Measurements from ENCODE around the gene LRP2BP.

The LRP2BP gene

GRCh38 chr4:185351691-185352090 is 44.0 kb downstream of the LRP2BP start:
- no peak overlapping the region for H3K4ac ChIP-seq (ENCODE audit: low read depth, low read length)
- H3K79me1 ChIP-seq (ENCODE audit: low read length), result no peaks in the 10 kb centered on the region
- H4K8ac ChIP-seq (ENCODE audit: low read depth, low read length), result no peak overlapping the region
- H2BK120ac ChIP-seq (ENCODE audit: insufficient read depth, low read length, poor library complexity), result no peak overlapping the region
- H3K9ac ChIP-seq (ENCODE audit: low read length), result no peak overlapping the region
- H3K36me3 ChIP-seq (ENCODE audit: control insufficient read depth in 1 of 2, insufficient read depth in 2 of 2, low read length in 2 of 2), result peaks cover 8 to 20% of the 10 kb centered on the region in 2 experiments
- H3K18ac ChIP-seq (ENCODE audit: low read length), result no peak overlapping the region
- H3K79me2 ChIP-seq (ENCODE audit: control insufficient read depth, insufficient read depth, low read length, poor library complexity), result no peaks in the 10 kb centered on the region
- H3K27me3 ChIP-seq (ENCODE audit: insufficient read depth, low read length), result no peaks in the 10 kb centered on the region
- H2AK5ac ChIP-seq (ENCODE audit: low read length), result no peak overlapping the region
- H2BK5ac ChIP-seq (ENCODE audit: low read depth, low read length, poor library complexity), result no peak overlapping the region
- no peak for DNase-seq
- no peak overlapping the region for H2BK12ac ChIP-seq (ENCODE audit: low read length)
- H3K4me2 ChIP-seq (ENCODE audit: low read length), result no peak overlapping the region
- H3K14ac ChIP-seq (ENCODE audit: low read length), result no peak overlapping the region
- no peak overlapping the region for H3K27ac ChIP-seq (ENCODE audit: low read depth, low read length)
- H3K4me1 ChIP-seq (ENCODE audit: control insufficient read depth in 1 of 2, insufficient read depth in 2 of 2, low read length in 2 of 2), result no peaks in the 10 kb centered on the region
- H4K12ac ChIP-seq (ENCODE audit: low read depth, low read length), result no peak overlapping the region
- H3K9me3 ChIP-seq (ENCODE audit: insufficient read depth, low read depth, low read length), result peaks cover 3% of the 10 kb centered on the region
- H4K91ac ChIP-seq (ENCODE audit: low read depth, low read length), result no peak overlapping the region
- H3K23ac ChIP-seq (ENCODE audit: low read length), result no peak overlapping the region
- no CpG with 5 or more reads among the region's 13 CpGs for WGBS (ENCODE audit: extremely low coverage, insufficient coverage, insufficient read length)
- H2AFZ ChIP-seq (ENCODE audit: insufficient read depth, low read length, poor library complexity), result no peak overlapping the region
- H3K4me3 ChIP-seq (ENCODE audit: low read depth, low read length), result no peak overlapping the region

DNA sequence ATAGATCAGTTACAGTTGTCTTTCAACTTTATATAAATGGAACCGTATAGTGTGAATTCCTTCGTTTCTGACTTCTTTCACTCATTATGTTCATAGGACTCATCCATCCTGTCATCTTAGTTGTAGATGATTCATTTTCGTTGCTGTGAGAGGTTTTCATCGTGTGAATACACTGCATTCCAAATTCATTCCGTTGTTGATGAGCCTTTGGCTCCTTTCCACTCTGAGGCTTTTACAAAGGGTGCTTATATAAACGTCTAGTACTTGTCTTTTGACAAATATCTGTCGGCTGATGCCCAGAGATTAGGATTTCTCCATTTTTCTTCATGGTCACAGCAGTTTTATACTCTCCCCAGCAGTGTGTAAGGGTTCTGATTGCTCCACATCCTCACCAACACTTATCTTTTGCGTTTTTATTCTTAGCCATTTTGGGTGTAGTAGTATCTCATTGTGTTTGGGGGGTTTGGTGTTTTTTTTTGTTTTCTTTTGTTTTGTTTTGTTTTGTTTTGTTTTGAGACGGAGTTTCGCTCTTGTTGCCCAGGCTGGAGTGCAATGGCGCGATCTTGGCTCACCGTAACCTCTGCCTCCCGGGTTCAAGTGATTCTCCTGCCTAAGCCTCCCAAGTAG is 48.6 kb downstream of the LRP2BP start:
- no peak overlapping the region for H4K8ac ChIP-seq (ENCODE audit: low read depth, low read length)
- peaks cover 6 to 10% of the 10 kb centered on the region in 2 experiments for H3K4me1 ChIP-seq (ENCODE audit: control insufficient read depth in 1 of 2, insufficient read depth in 2 of 2, low read length in 2 of 2)

DNA sequence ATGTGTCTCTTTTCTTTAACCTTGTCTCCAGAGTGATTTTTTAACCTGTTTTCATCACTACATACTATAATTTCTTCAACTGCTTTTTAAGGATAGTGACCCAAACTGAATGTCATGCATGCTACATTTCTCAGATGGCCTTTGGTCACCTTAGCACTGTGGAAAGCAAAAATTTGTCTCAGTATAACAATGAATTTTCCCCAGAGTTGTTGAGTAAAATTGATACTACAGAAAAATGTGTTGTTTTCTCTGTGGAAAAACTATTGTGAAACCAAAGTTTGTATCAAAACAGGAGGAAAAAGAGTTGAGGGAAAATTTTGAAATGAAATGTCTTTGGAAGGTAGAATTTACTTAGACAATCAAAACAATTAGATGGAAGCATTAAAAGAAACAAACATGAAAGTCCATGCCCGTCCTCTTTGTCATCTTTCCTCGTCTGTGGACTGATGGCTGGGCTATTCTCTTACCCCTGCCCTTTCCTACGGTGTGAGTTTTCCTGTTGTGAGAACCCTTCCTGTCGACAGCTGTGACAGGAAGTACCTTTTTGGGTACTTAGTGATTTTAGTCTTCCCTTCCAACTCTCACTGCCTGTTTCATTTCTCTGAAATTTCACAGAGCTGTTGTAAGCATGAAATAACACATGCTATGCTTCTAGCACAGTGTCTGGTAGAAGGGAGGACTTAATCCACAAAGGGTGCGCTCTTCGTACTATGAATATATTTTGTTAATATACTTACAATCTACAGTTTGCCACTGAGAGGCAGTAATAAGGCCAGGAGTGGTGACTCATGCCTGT is 50.8 kb downstream of the LRP2BP start:
- H3K27ac ChIP-seq (ENCODE audit: low read depth, low read length), result peak overlapping the region; percentile 71
- H3K4me2 ChIP-seq (ENCODE audit: low read length), result no peak overlapping the region
- peak overlapping the region; percentile 53 for H2BK5ac ChIP-seq (ENCODE audit: low read depth, low read length, poor library complexity)
- no peak overlapping the region for H2AFZ ChIP-seq (ENCODE audit: insufficient read depth, low read length, poor library complexity)
- H2BK120ac ChIP-seq (ENCODE audit: insufficient read depth, low read length, poor library complexity), result peak overlapping the region; percentile 69
- no peak overlapping the region for H3K23ac ChIP-seq (ENCODE audit: low read length)
- no peak overlapping the region for H4K91ac ChIP-seq (ENCODE audit: low read depth, low read length)
- peaks cover 6% of the 10 kb centered on the region for H3K79me1 ChIP-seq (ENCODE audit: low read length)
- no peaks in the 10 kb centered on the region for H3K79me2 ChIP-seq (ENCODE audit: control insufficient read depth, insufficient read depth, low read length, poor library complexity)
- peaks cover 5 to 10% of the 10 kb centered on the region in 2 experiments for H3K36me3 ChIP-seq (ENCODE audit: control insufficient read depth in 1 of 2, insufficient read depth in 2 of 2, low read length in 2 of 2)
- no peak overlapping the region for H3K9ac ChIP-seq (ENCODE audit: low read length)
- no peak overlapping the region for H4K12ac ChIP-seq (ENCODE audit: low read depth, low read length)
- H3K14ac ChIP-seq (ENCODE audit: low read length), result peak overlapping the region; percentile 29
- peak overlapping the region; percentile 65 for H2BK12ac ChIP-seq (ENCODE audit: low read length)
- WGBS (ENCODE audit: extremely low coverage, insufficient coverage, insufficient read length), result no CpG with 5 or more reads among the region's 6 CpGs
- H3K9me3 ChIP-seq (ENCODE audit: insufficient read depth, low read depth, low read length), result no peaks in the 10 kb centered on the region
- no peak overlapping the region for H2AK5ac ChIP-seq (ENCODE audit: low read length)
- H3K4ac ChIP-seq (ENCODE audit: low read depth, low read length), result no peak overlapping the region
- no peak overlapping the region for H4K8ac ChIP-seq (ENCODE audit: low read depth, low read length)
- DNase-seq, result peak in 1 of 2 donors; percentile 28
- peak overlapping the region; percentile 46 for H3K18ac ChIP-seq (ENCODE audit: low read length)
- peaks cover 10 to 14% of the 10 kb centered on the region in 2 experiments for H3K4me1 ChIP-seq (ENCODE audit: control insufficient read depth in 1 of 2, insufficient read depth in 2 of 2, low read length in 2 of 2)
- H3K4me3 ChIP-seq (ENCODE audit: low read depth, low read length), result no peak overlapping the region
- H3K27me3 ChIP-seq (ENCODE audit: insufficient read depth, low read length), result no peaks in the 10 kb centered on the region

More for the DNA sequence above, 48.6 kb downstream of the LRP2BP start:
- no peak overlapping the region for H3K23ac ChIP-seq (ENCODE audit: low read length)
- no peak overlapping the region for H2BK5ac ChIP-seq (ENCODE audit: low read depth, low read length, poor library complexity)
- no peak overlapping the region for H2AK5ac ChIP-seq (ENCODE audit: low read length)
- H3K4ac ChIP-seq (ENCODE audit: low read depth, low read length), result no peak overlapping the region
- WGBS (ENCODE audit: extremely low coverage, insufficient coverage, insufficient read length), result no CpG with 5 or more reads among the region's 14 CpGs
- no peak overlapping the region for H4K12ac ChIP-seq (ENCODE audit: low read depth, low read length)
- no peaks in the 10 kb centered on the region for H3K79me2 ChIP-seq (ENCODE audit: control insufficient read depth, insufficient read depth, low read length, poor library complexity)
- no peak overlapping the region for H3K14ac ChIP-seq (ENCODE audit: low read length)
- H4K91ac ChIP-seq (ENCODE audit: low read depth, low read length), result no peak overlapping the region
- H3K36me3 ChIP-seq (ENCODE audit: control insufficient read depth in 1 of 2, insufficient read depth in 2 of 2, low read length in 2 of 2), result peaks cover 9 to 18% of the 10 kb centered on the region in 2 experiments
- DNase-seq, result peak in 1 of 2 donors; percentile 18
- H2BK12ac ChIP-seq (ENCODE audit: low read length), result no peak overlapping the region
- H3K79me1 ChIP-seq (ENCODE audit: low read length), result peaks cover 3% of the 10 kb centered on the region
- H3K9me3 ChIP-seq (ENCODE audit: insufficient read depth, low read depth, low read length), result peaks cover under 1% of the 10 kb centered on the region
- H3K27me3 ChIP-seq (ENCODE audit: insufficient read depth, low read length), result no peaks in the 10 kb centered on the region
- H3K18ac ChIP-seq (ENCODE audit: low read length), result no peak overlapping the region
- no peak overlapping the region for H3K4me3 ChIP-seq (ENCODE audit: low read depth, low read length)
- H2AFZ ChIP-seq (ENCODE audit: insufficient read depth, low read length, poor library complexity), result no peak overlapping the region
- H3K27ac ChIP-seq (ENCODE audit: low read depth, low read length), result no peak overlapping the region
- H3K9ac ChIP-seq (ENCODE audit: low read length), result no peak overlapping the region
- H2BK120ac ChIP-seq (ENCODE audit: insufficient read depth, low read length, poor library complexity), result no peak overlapping the region
- H3K4me2 ChIP-seq (ENCODE audit: low read length), result no peak overlapping the region

DNA sequence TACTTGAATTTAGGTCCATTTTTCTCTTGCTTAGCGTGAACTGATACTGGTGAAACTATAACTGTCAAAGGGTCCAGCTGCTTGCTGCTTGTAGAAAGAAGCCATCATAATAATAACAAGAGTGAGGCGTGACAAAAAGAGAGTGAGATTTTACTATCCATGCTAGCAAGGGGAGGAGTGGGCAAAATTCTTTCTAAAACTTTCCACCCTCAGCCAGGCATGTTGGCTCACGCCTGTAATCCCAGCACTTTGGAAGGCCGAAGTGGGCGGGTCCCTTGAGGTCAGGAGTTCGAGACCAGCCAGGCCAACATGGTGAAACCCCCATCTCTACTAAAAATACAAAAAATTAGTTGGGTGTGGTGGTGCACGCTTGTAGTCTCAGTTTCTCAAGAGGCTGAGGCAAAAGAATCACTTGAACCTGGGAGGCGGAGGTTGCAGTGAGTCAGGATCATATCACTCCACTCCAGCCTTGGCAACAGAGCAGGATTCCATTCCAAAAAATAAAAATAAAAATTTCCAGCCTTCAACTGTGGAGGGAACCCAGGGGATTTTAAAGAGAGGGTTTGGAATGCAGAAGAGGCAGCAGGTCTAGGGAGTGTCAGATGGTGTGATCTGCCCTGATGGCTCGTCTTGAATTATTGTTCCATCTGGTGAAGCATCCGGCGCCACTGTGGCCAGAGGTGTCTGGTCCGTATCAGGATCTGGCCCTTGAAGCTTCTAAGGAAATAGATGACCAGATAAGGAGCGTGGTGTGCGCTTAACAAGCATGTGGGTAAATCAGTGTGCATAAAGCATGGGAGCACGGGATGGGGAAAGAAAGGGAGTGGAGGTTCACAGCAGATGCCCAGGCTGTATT is 51.8 kb downstream of the LRP2BP start:
- Histone ChIP-seq H3K4ac (ENCODE audit: low read depth, low read length) (no peak overlapping the region), H3K18ac (ENCODE audit: low read length) (no peak overlapping the region), H3K9ac (ENCODE audit: low read length) (no peak overlapping the region), H3K36me3 (ENCODE audit: control insufficient read depth in 1 of 2, insufficient read depth in 2 of 2, low read length in 2 of 2) (peaks cover 5 to 10% of the 10 kb centered on the region in 2 experiments), H3K4me3 (ENCODE audit: low read depth, low read length) (no peak overlapping the region), H4K8ac (ENCODE audit: low read depth, low read length) (peak overlapping the region; percentile 11), H3K4me1 (ENCODE audit: control insufficient read depth in 1 of 2, insufficient read depth in 2 of 2, low read length in 2 of 2) (peaks cover 10 to 14% of the 10 kb centered on the region in 2 experiments), H2BK12ac (ENCODE audit: low read length) (no peak overlapping the region), H2AFZ (ENCODE audit: insufficient read depth, low read length, poor library complexity) (no peak overlapping the region), H4K12ac (ENCODE audit: low read depth, low read length) (no peak overlapping the region), H3K14ac (ENCODE audit: low read length) (no peak overlapping the region), H2BK5ac (ENCODE audit: low read depth, low read length, poor library complexity) (no peak overlapping the region), H3K27me3 (ENCODE audit: insufficient read depth, low read length) (no peaks in the 10 kb centered on the region), H3K27ac (ENCODE audit: low read depth, low read length) (peak overlapping the region; percentile 71), H3K79me2 (ENCODE audit: control insufficient read depth, insufficient read depth, low read length, poor library complexity) (no peaks in the 10 kb centered on the region), H3K79me1 (ENCODE audit: low read length) (peaks cover 6% of the 10 kb centered on the region), H3K9me3 (ENCODE audit: insufficient read depth, low read depth, low read length) (no peaks in the 10 kb centered on the region), H2BK120ac (ENCODE audit: insufficient read depth, low read length, poor library complexity) (peak overlapping the region; percentile 58), H3K4me2 (ENCODE audit: low read length) (no peak overlapping the region), H2AK5ac (ENCODE audit: low read length) (no peak overlapping the region), H3K23ac (ENCODE audit: low read length) (no peak overlapping the region), H4K91ac (ENCODE audit: low read depth, low read length) (peak overlapping the region; percentile 51)
- WGBS (ENCODE audit: extremely low coverage, insufficient coverage, insufficient read length), result no CpG with 5 or more reads among the region's 15 CpGs
- peak; percentile 66 to 74 for DNase-seq

Measured in trophoblast cell (in vitro differentiated cells and primary cell).